GM13976 (cell line): ENCODE results near the gene ALPL.
"Not testable (repeated sequence)": the region's sequence is repeated elsewhere in the genome, so short reads cannot be mapped to it uniquely, and the experiment has no call there.

ENCODE experiments used
- DNase-seq: peaks from one replicate; pipeline ENCODE4 v3.0.0; 2012; ENCODE audit warnings: low spot score
- CTCF ChIP-seq: IDR thresholded peaks from 2 replicates; pipeline ENCODE4 v1.5.1; 2012; ENCODE audit warnings: borderline replicate concordance, mild to moderate bottlenecking; ENCODE audit not compliant: insufficient read depth; ENCODE audit errors: extremely low read depth, missing control alignments, control extremely low read depth
- in situ Hi-C: fragments of 300-500 bp; cut with MboI; formaldehyde crosslinking; loops from one replicate; pipeline ENCODE4 v1.12.0; 2022; ENCODE audit warnings: low sequenced_read_pairs, mixed read lengths, inconsistent platforms; ENCODE audit not compliant: unreplicated experiment

ALPL gene

GRCh38 chr1:21509351-21510112 lies at the start of gene ALPL:
ALPL (plus strand) TSS chr1:21509423; CDS start chr1:21554082, 44,659 bp downstream.
- TF ChIP-seq CTCF: no peak

GRCh38 chr1:21465127-21465526 lies 44.1 kb upstream of the ALPL start:
- DNase-seq, in situ Hi-C loops: not testable (repeated sequence)

More at GRCh38 chr1:21509351-21510112, at the start of gene ALPL:
- no peak for DNase-seq
- in situ Hi-C loops: no loop called here

- DNase-seq, in situ Hi-C loops: not testable (repeated sequence)
Observed at GRCh38 chr1:21467946-21468345, 41.3 kb upstream of the ALPL start.

- TF ChIP-seq CTCF: peak; percentile 27
- in situ Hi-C loops: no loop called here
- peak; percentile 20 for DNase-seq
Observed at GRCh38 chr1:21468599-21468998, 40.6 kb upstream of the ALPL start.

GRCh38 chr1:21469581-21469980 lies 39.6 kb upstream of the ALPL start:
- in situ Hi-C loops: no loop called here
- no peak for TF ChIP-seq CTCF

GRCh38 chr1:21472861-21473260 lies 36.4 kb upstream of the ALPL start:
- no peak for TF ChIP-seq CTCF
- no peak for DNase-seq
- in situ Hi-C loops: no loop called here

More at GRCh38 chr1:21469581-21469980, 39.6 kb upstream of the ALPL start:
- no peak for DNase-seq

- in situ Hi-C loops: no loop called here
- TF ChIP-seq CTCF: no peak
- no peak for DNase-seq
Observed at GRCh38 chr1:21478356-21478755, 30.9 kb upstream of the ALPL start.

- DNase-seq, in situ Hi-C loops: not testable (repeated sequence)
Observed at GRCh38 chr1:21483881-21484280, 25.3 kb upstream of the ALPL start.
